GM19468 (cell line): ENCODE data around the gene NECTIN4.
"Not testable (repeated sequence)": the region's sequence is repeated elsewhere in the genome, so short reads cannot be mapped to it uniquely, and the experiment has no call there.

Source experiments
- ATAC-seq: cut with Tn5 transposase; IDR thresholded peaks from one replicate; pipeline ENCODE4 v1.9.1; 2021; ENCODE audit warnings: mild to moderate bottlenecking, moderate library complexity, moderate number of reproducible peaks; ENCODE audit not compliant: unreplicated experiment; ENCODE audit errors: extremely low read depth

Gene NECTIN4

GRCh38 chr1:161089251-161089924 is at the start of gene NECTIN4:
Gene NECTIN4, minus strand, starts transcription at chr1:161089558. Its CDS starts 262 bp downstream, at chr1:161089296.
- ATAC-seq = no peak

DNA sequence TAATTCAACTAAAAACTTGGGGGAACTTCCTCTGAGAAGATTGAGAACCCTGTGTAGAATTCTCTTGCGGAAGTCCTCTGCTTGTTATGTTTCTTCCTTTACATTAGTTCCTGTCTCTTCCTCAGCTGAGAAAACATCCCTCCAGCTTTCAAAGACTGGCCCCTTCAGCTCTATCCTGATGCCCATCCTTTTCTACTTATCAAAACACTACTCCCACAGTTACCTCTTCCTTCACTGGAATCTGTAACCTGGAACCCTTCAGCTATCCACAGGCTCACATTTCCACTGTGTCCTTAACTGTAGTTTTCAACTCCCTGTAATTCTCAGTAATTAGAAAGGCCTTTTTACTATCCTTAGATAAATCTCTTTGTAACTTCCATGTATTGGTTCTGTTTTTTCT is 49.1 kb upstream of the NECTIN4 start:
- no peak for ATAC-seq

DNA sequence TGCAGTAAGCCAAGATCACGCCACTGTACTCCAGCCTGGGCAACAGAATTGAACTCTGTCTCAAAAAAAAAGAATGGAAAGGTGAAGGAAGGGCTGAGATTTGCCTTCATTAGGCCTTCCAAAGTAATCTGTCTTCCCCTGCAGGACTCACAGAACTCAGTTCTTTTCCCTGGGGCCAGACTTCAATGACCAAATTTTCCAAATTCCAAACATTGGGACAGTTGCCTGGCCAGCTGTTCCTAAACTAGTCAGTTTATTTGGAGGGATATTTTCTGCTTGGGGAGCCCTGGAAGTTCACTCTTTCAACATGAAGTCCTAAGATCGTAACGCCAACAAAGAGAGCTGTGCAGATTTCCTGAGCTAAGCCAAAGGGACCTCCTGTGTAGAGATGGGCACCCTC is 48.5 kb upstream of the NECTIN4 start:
- no peak for ATAC-seq

- no peak for ATAC-seq
These were observed 43.9 kb upstream of the NECTIN4 start for GRCh38 chr1:161133220-161133740.

DNA sequence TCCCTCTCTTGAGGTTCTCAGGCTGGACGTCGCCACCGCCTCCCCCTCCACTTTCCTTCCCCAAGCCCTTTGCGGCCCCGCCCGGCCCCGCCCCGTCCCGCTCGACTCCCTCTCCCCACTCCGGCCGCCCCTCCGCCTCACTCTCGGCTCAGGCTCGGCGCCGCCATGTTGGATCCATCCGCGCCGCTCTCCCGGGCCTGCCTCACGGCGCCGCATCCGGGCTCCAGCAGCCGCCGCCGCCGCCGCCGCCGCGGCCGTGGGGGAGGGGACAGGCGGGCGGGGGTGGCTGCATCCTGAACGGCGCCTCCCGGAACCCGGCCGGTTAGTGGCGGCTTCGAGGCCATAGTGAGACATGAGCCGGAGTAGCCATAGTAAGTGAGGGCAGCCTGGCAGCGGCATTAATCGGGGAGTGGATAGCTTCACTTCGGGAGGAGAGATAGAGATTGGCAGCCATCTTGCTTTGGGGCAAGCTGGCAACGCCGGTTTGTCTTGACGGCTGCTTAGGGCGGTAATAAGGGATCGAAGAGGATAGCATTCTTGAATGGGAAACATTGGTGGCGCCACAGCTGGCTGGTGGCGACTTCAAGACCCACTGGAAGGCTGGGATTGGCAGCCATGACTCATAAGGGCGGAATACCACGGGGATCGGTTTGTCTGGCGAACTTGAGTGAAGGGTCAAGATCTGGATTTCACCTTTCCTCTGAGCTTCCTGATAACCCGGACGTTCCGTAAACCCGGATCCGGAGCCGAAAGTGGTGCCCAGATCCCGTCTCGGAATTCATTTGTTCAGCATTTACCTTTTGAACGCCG is 43.3 kb upstream of the NECTIN4 start, which contains the start of gene DEDD:
TSS of gene DEDD (minus strand) at position 258 of the 810 bp plus-strand sequence. CDS start 8,205 bp downstream, outside the sequence.
- peak; percentile 88 for ATAC-seq

- ATAC-seq = no peak
These were observed 42.4 kb upstream of the NECTIN4 start for GRCh38 chr1:161131523-161132409.

DNA sequence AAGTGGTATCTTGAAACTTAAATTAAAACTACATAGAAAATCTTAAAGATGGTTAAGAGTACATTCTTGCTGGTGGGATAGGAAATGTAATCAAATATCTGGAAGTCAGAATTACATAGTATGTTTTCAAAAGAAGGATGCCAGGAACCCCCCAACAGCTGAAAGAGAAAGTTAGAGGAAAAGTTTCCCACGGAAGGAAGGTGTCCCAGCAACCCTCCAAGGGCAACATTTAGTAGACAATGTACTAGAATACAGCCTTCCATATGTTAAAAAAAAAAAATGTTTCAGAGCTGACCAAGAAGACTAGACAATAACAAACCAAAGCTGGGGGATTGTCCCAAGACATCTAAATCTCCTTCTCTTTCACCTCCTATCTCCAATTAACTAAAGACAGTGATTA is 40.9 kb upstream of the NECTIN4 start:
- no peak for ATAC-seq

- no peak for ATAC-seq
These were observed 39.4 kb upstream of the NECTIN4 start for GRCh38 chr1:161128591-161129420.

DNA sequence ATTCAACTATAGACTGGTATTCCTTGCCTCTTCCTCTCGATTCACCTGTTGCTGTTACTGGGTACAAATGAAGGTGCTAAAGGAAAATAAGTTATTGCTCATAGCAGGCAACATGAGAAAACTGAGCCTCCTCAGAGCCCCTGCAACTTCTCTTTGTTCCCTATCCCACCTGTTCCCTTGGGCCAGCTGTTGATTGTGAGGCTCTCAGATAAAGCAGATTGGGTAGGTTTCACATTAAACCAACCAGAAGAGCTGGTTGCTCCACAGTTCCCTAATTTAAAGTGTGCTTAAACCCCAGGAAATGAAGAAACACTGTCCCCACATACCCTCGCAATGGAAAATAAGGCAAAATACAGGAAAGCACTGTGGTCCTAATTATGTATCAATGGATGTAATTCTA is 38.3 kb upstream of the NECTIN4 start:
- no peak for ATAC-seq

DNA sequence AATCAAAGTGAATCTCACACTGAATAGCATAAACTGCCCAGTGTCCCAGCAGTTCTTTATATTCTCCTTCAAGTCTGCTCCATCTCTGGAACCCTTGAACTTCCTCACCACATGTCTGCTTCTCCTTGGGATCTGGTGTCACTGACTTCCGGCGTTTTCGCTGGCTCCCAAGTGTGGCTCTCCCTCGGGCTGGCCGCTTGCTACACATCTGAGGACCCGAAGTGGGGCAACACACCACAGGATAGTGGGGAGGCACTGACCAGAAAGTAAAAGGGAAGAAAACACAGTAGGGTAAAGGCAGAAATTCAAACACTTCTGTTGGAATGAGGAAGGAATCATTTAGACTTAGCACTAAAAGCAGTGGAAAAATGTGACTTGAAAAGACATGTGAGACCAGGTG is 33.6 kb upstream of the NECTIN4 start:
- no peak for ATAC-seq

- ATAC-seq = no peak
These were observed 32.5 kb upstream of the NECTIN4 start for GRCh38 chr1:161121834-161122233.

GRCh38 chr1:161121042-161121650 is 31.8 kb upstream of the NECTIN4 start:
- ATAC-seq = no peak

- ATAC-seq = peak; percentile 22
These were observed 29.9 kb upstream of the NECTIN4 start for GRCh38 chr1:161119092-161119903.

DNA sequence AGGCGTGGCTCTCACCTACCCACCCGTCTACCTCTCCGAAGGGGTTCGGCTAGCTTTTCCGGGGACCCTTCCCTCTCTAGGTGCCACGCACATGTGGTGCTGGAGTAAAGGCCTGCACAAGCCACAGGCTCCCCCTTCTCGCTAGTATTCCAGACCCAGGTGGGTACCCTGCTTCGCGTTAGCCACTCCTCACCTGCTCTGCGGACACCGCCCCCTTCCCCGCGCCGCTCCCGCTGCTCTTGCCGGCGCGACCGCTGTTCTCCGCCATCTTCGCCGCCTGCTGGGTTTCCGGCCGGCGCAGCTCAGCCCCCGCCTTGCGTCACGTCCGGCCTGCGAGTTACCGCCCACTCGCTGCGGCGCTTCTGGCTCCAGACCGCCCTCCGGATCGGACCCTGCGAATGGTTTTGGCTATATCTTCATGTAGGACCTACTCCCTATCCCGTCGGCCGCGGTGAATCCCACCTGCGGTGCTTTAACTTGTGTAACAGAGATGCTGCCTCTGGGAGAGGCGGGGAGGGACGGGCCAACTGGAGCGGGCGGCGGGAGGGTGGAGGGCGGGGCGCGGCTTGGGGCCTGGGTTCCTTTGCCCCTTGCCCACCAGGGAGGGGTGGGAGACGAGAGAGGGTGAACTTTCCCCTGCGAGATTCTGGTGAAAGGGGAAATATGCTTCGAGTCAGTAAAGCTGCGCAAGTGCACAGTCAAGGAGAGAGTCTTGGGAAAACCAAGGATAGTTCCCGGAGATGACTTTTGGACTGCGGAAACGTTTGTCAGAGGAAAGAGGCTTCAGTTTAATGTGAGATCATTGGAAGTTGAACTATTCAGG is 28.6 kb upstream of the NECTIN4 start, which contains the start of the genes NIT1 and PFDN2:
TSS of gene NIT1 (plus strand) at position 347 of the 823 bp plus-strand sequence. CDS start at position 419, 72 bp downstream.
TSS of gene PFDN2 (minus strand) at position 279 of the 823 bp plus-strand sequence. CDS start at position 268, 11 bp downstream.
- no peak for ATAC-seq

DNA sequence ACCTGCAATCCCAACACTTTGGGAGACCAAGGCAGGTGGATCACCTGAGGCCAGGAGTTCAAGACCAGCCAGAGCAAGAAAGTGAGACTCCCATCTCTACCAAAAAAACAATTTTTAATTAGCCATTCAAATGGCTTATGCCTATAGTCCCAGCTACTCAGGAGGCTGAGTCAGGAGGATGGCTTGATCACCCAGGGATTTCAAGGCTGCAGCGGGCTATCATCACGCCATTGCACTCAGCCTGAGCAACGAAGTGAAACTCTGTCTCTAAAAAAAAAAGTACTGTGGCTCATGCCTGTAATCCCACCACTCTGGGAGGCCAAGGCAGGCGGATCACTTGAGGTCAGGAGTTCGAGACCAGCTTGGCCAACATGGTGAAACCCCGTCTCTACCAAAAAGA is 26.6 kb upstream of the NECTIN4 start:
- not testable (repeated sequence) for ATAC-seq

- ATAC-seq = no peak
These were observed 25.9 kb upstream of the NECTIN4 start for GRCh38 chr1:161115132-161115711.

GRCh38 chr1:161114556-161114955 is 25.2 kb upstream of the NECTIN4 start:
- no peak for ATAC-seq
